Mesenteric fat pad (tissue), 1 donor: ENCODE measurements around the gene NF1. TPM values are rescaled to one million over a fixed set of nuclear protein-coding genes. Genes with fewer than 3 reads are reported as not detected.
"Not testable (repeated sequence)": the region's sequence is repeated elsewhere in the genome, so short reads cannot be mapped to it uniquely, and the experiment has no call there.

Source experiments
- DNase-seq: peaks from one replicate; pipeline ENCODE4 v3.0.0-alpha.2; 2020; ENCODE audit warnings: low spot score
- total RNA-seq: library from RNA; stranded (reverse); fragmentation: NEBNext Ultra II Directional; extraction: Animal tissue kit (Norgen Biotek cat#: 25700); gene quantifications from one replicate; pipeline ENCODE4 v1.2.1, GENCODE V29; 2021
- donor health status: DM: yes; HTN: yes; CAD: no.

The NF1 gene
- total RNA-seq, 1 donor from 2014 or later = 55.8 TPM

DNA sequence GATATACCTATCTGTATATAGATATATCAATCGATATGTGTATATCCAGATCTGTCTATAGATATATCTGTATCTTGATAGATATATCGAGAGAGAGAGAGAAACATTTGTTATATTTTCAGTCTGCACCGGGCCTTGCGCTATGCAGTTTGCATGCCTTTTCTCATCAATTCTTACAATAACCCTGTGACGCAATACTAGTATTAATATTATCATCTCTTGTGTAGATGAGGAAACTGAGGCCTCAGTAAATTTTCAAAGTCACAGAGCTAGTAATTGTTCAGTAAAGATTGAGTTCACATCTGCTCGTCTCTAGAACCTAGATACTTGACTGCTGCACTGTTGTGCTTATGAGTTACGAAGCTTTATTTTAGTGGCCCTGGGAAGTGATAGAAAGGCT lies 77.6 kb downstream of the NF1 start:
- no peak for DNase-seq

DNA sequence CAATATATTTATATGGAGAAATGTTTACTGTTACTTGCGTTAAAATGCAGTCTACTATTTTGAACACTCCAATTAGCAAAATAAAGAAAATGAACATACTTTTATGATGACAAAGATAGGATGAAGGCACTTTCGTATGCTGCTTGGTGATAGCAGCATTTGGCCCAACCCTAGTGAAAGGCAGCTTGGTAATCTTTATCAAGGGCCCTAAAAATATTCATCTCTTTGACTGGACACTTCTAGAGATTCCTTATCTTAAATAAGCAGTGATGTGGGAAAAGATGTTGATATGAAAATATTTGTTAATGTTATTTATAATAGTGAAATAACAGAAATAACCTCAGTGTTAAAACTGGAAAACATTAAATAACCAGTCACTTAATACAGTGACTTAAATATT lies 79.4 kb downstream of the NF1 start:
- DNase-seq = no peak

DNA sequence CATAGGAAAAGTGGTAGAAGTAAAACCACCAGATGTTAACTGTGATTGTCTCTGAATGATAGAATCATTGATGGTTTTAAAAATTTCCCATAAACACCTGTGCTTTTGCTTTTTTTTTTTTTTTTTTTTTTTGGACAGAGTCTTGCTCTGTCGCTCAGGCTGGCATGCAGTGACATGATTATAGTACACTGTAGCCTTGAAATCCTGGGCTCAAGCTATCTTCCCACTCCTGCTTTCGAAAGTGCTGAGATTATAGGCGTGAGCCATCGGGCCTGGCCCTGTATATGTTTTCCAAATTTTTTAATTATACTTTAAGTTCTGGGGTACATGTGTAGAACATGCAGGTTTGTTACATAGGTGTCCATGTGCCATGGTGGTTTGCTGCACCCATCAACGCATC lies 80.5 kb downstream of the NF1 start:
- no peak for DNase-seq

DNA sequence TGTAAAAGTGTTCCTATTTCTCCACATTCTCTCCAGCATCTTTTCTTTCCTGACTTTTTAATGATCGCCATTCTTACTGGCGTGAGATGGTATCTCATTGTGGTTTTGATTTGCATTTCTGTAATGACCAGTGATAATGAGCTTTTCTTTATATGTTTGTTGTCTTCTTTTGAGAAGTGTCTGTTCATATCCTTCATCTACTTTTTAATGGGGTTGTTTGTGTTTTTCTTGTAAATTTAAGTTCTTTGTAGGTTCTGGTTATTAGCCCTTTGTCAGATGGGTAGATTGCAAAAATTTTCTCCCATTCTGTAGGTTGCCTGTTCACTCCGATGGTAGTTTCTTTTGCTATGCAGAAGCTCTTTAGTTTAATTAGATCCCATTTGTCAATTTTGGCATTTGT lies 81.4 kb downstream of the NF1 start:
- DNase-seq = not testable (repeated sequence)

DNA sequence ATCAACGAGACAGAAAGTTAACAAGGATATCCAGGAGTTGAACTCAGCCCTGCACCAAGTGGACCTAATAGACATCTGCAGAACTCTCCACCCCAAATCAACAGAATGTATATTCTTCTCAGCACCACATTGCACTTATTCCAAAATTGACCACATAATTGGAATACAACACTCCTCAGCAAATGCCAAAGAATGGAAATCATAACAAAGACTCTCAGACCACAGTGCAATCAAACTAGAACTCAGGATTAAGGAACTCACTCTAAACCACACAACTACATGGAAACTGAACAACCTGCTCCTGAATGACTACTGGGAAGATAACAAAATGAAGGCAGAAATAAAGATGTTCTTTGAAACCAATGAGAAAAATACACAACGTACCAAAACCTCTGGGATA lies 84.2 kb downstream of the NF1 start:
- DNase-seq = not testable (repeated sequence)

DNA sequence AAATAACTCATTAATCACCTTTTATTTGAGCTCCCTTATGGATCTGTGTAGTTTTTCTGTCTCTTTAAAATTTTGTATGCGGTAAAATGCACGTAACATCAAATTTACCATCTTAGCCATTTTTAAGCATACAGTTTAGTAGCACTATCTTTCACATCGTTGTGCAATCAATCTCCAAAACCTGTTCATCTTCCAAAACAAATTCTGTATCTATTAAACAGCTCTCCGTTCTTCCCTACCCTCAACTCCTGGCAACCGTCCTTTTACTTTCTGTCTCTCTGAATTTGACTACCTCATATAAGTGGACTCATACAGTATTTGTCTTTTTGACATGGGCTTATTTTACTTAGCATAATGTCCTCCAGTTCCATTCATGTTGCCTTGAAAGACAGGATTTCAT lies 100.5 kb downstream of the NF1 start:
- DNase-seq = no peak

DNA sequence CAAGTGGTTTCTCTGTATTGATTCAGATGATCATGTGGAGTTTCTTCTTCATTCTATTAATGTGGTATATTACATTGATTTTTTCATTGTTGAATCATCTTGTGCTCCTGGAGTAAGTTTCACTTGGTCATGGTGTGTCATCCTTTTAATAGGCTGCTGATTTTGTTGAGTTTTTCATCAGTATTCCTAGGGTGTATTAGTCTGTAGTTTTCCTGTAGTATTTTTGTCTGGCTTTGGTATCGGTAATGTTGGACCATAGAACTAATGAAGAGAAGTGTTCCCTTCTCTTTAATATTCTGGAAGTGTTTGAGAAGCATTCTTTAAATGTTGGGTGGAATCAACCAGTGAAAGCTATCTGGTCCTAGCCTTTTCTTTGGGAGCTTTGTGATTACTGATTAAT lies 103.2 kb downstream of the NF1 start:
- no peak for DNase-seq

DNA sequence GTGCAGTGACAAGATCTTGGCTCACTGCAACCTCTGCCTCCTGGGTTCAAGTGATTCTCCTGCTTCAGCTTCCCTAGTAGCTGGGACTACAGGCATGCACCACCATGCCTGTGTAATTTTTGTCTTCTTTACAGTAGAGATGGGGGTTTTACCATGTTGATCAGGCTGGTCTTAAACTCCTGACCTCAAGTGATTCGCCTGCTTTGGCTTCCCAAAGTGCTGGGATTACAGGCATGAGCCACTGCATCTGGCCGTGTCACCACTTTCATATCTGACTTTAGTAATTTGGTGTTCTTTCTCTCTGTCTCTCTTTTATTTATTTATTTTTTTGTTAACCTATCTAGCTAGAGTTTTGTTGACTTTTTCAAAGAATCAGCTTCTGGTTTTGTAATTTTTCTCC lies 103.9 kb downstream of the NF1 start:
- not testable (repeated sequence) for DNase-seq

DNA sequence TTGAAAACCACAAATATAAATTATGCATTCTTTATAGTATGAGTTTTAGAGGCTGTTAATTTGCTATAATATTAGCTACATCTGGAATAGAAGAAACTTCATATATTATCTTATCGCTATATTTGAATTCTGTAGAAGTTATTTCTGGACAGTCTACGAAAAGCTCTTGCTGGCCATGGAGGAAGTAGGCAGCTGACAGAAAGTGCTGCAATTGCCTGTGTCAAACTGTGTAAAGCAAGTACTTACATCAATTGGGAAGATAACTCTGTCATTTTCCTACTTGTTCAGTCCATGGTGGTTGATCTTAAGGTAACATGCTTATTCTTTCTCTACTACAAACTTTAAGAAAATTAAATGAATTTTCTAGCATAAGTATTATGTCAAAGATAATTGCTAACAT lies 105.5 kb downstream of the NF1 start:
- no peak for DNase-seq

DNA sequence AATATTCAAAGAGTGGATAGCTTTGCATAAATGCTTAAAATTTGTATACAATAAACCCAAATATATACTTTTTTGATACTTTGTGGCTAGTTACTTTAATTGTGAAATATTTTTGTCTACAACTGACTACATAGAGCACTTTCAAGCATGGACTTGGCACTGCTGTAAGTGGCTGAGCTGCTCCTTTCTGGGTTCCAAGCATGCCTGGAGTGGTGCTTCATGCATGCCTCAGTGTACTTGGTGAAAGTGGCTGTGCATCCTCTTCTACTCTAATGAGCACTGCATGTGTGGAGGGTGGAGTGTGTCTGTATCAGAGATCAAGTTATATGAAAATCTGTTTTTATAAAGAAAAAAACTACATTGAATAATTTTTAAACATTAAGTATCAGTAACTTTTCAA lies 108.2 kb downstream of the NF1 start:
- no peak for DNase-seq

DNA sequence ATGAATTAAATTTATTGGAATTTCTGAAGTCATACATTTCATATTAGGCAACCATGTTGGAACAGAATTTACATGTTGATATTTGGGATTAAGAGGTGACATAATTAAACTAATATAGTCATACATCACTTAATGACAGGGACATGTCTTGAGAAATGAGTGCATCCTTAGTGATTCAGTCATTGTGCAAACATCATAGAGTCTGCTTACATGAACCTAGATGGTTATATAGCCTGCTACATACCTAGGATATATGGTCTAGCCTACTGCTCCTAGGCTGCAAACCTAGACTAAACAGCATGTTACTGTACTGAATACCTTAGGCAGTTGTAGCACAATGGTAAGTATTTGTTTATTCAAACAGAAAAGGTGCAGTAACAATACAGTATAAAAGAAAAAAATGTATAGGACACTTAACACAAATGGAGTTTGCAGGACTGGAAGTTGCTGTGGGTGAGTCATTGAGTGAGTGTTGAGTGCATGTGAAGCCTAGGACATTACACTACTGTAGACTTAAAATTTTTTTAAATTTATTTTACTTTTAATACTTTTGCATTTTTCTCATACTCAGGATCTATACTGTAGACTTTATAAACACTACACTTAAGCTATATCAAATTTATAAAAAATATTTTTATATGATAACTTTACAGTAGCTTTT lies 116.7 kb downstream of the NF1 start:
- DNase-seq = no peak

DNA sequence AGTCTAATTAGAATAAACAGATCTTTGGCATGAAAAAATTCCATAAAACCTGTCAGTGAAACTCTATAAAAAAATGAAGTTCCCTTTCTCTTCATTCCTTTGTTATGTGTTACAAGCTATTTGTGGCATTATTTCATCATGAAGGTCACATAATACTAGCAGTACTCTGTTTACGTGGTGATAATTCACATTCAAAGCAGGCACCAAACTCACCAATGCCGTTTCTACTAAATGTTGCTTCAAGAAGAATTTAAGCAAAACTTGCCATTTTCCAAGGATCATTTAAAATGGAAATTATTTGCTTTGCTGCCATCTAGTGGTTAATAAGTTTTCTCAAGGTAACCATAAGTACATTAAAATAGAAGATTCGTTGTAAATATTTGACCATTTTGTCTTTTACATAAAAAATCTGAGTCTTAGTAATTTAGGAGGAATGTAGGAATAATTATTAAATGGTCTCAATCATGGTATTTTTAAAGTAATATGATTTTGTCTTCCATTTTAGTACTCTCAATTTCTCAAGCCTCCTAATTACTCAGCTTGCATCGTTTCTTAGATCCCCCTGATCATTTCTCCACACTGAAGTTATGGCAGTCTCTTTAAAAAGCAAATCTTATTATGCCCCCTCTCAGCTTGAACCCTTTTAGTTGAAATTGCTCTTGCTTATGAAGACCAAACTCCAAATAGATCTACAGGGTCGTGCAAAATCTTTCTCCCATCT lies 121.4 kb downstream of the NF1 start:
- no peak for DNase-seq

DNA sequence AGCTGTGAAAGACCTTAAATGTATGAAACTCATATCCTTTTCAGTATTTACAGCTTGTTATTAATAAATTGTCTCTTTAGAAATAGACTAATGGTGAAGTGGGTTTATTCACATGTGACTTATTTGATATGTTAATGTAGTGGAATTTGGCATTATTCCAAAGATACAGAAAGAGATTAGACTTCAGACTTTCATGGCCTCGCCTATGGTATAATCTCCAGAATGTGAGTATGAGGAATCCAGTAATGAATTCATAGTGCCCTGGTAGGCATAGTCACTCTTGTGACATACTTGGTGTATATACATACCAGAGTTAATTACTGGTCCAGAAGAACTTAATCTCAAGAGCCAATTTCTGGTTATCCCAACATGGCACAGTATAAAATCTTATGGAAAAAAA lies 129.6 kb downstream of the NF1 start:
- no peak for DNase-seq

DNA sequence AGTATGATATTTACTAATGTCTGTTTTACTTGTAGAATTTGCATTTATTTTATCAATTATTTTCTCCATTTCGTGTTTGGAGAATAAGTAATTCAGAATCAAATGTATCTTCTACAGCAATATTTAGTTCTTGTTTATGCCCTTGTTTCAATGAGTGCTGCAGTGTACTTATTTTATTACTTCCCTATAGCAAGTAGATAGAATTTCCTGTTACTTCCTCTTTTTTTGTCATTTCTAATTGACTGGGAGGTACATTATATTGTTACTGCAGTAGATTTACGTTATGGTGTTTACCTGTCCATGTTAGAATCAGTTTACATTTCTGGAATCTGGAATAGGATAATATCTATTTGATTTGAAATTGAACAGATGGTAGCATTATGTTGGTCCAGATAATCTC lies 131.1 kb downstream of the NF1 start:
- DNase-seq = no peak

DNA sequence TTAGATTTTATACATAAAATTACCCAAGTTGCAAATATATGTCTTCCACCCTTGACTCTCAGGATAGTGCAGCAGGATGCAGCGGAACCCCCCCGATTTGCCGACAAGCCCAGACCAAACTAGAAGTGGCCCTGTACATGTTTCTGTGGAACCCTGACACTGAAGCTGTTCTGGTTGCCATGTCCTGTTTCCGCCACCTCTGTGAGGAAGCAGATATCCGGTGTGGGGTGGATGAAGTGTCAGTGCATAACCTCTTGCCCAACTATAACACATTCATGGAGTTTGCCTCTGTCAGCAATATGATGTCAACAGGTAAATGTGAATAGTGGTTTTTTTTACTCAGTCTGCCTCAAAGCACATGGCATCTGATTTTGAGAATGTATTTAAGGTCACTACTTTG lies 131.6 kb downstream of the NF1 start:
- no peak for DNase-seq

DNA sequence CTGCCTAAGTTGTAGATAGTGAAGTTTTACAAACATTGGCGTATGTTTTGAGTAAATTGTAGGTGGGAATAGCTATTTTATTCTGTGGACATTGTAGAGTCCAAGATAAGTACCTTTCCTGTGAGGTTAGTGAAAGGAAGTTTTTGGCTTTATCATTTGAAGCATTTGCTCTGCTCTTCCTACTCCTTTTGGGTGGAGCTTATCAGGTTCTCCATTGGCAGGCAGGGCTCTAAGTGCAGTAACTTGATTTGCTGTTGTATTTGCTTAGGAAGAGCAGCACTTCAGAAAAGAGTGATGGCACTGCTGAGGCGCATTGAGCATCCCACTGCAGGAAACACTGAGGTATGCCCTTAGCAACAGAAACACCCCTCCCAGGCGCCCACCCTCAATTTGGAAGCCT lies 132.2 kb downstream of the NF1 start:
- DNase-seq = no peak

DNA sequence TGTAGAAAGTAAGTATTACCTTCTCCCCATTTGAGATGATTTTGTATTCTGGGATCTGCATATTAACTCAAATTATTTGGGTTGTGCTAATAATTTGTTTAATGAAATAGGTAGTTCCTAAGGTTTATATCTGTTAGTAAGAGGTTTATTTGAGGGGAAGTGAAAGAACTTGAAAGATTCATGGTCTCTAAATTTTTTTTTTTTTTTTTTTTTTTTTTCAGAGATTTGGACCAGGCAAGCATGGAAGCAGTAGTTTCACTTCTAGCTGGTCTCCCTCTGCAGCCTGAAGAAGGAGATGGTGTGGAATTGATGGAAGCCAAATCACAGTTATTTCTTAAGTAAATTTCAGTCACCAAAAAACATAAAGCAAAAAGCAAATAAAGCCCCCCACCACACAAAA lies 137.1 kb downstream of the NF1 start:
- no peak for DNase-seq

DNA sequence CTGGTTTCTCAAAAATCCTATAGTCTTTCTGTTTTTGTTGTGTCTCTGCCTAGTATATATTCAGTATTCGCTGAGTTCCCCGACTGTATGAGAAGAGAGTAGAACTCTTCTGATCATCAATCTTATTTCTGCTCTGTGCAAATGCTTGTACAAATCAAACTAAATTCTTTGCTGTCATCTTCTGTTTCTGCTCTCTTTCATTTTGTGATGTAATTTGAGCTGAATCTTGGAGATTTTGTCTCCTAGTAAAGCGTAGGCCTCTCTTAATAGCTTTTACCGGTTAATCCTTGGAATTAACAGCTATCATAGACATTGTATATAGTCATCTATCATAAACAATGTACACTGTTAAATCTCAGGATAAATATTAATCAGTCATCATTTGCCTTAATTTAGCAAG lies 140.3 kb downstream of the NF1 start:
- no peak for DNase-seq

DNA sequence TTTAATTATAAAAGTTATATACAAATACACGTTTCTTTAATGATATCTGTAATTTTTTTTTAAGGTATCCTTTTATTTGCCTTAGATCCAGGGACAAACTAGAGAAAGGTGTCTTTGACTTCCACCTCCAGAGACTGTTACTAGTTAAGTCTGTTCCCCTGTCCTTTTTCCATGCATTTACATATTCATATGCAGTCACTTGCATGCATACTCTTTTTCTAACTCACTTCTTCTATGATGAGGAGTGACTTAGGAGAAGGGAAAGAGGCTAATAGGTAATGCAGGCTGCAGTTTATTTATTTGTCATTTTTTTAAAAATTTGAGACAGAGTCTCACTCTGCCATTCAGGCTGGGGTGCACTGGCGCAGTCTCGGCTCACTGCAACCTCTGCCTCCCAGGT lies 141.4 kb downstream of the NF1 start:
- no peak for DNase-seq

DNA sequence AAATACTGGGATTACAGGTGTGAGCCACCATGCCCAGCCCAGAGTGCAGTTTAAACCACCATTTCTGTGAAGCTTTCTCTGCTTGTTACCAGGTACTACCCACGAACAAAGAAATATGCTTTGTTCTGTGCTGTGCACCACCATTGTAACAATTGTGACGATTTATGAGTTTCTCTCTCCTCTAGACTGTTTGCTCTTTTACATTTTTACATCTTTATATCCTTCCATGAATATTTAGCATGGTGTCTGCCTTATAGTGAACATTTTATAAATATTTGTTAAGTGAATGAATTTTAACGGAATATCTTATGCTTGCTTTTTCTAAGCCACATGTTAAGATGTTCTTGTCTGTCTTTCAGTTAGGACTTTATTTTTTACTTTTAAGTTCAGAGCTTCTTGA lies 141.9 kb downstream of the NF1 start:
- DNase-seq = no peak

DNA sequence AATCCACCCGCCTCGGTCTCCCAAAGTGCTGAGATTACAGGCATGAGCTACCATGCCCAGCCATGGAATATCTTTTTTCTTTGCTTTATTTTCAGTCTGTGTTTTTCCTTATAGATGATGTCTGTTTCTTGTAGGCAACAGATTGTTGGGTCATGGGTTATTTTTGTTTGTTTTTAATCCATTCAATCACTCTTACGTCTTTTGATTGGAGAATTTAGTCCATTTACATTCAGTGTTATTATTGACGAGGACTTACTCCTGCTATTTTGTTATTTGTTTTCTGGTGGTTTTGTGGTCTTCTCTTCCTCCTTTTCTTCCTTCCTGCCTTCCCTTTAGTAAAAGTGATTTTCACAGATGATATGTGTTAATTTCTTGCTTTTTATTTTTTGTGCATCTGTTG lies 146.3 kb downstream of the NF1 start:
- no peak for DNase-seq

DNA sequence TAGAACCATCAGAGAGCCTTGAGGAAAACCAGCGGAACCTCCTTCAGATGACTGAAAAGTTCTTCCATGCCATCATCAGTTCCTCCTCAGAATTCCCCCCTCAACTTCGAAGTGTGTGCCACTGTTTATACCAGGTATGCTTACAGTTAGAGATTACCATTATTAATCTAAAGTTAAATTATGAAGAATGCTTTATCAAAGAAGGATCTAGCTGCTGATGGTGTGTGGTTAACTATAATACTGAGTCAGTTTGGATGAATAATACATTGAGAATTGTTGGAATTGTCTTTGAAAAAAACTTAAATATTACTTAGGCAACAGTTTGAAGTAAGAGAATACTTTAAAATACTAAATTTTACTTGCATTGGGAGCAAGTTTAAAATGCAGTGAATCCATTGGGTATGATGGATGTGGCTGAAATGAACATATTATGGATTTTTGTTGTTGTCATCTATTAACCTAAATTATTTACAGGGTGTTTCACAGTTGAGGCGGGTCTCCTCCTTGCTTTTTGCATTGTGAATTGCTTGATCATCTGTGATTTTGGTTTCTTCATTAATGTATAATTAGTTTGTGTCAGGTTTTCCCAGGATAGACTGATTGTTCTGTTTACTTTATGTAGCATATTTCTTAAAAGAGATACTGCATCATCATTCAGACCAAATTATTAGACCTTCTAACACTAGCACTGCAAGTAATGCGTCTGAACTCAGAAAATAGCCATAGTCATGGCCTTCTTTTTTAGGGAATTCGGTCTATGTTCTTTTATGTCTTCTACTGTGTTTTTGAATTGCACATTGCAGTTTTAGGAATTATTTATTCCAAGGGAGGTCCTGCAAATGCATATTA lies 154.4 kb downstream of the NF1 start:
- no peak for DNase-seq

DNA sequence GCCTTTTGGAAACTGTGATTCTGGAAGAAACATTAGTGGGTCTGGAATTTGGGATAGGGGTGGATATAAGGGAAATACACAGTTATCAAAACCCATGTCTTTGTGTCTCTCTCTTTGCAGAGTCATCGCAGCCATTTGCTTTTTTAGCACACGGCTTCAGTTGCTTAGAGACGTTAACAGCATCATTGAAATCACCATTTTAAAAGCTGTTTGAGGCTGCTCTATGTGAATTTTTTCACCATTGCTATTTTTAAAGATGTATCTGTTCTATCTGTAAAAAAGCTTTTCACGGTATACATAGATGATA lies 155.0 kb downstream of the NF1 start:
- DNase-seq = no peak
